HG03280 (cell line): Measurements from ENCODE around the gene NT5DC1.
"Not testable (repeated sequence)": the region's sequence is repeated elsewhere in the genome, so short reads cannot be mapped to it uniquely, and the experiment has no call there.

ENCODE experiments used
- ATAC-seq: cut with Tn5 transposase; IDR thresholded peaks from one replicate; pipeline ENCODE4 v1.9.1; 2021; ENCODE audit warnings: mild to moderate bottlenecking, moderate library complexity; ENCODE audit not compliant: unreplicated experiment

NT5DC1 gene

GRCh38 chr6:116271149-116271708 is 170.6 kb downstream of the NT5DC1 start:
- no peak for ATAC-seq

GRCh38 chr6:116277124-116277523 is 176.5 kb downstream of the NT5DC1 start:
- ATAC-seq, result no peak

- no peak for ATAC-seq
Observed at GRCh38 chr6:116278481-116278829, 177.8 kb downstream of the NT5DC1 start.

- ATAC-seq, result no peak
Observed at GRCh38 chr6:116278854-116279231, 178.2 kb downstream of the NT5DC1 start.

- peak; percentile 94 for ATAC-seq
Observed at GRCh38 chr6:116279232-116280160, 178.8 kb downstream of the NT5DC1 start, which contains the start of gene TSPYL1. Gene TSPYL1 (minus strand): TSS chr6:116279930. CDS start chr6:116279830, 100 bp downstream.

- ATAC-seq, result no peak
Observed at GRCh38 chr6:116280161-116280932, 179.7 kb downstream of the NT5DC1 start.

- no peak for ATAC-seq
Observed at GRCh38 chr6:116280933-116281316, 180.3 kb downstream of the NT5DC1 start.

GRCh38 chr6:116282698-116283097 is 182.0 kb downstream of the NT5DC1 start:
- ATAC-seq, result no peak

GRCh38 chr6:116283191-116283590 is 182.5 kb downstream of the NT5DC1 start:
- ATAC-seq, result no peak

- ATAC-seq, result not testable (repeated sequence)
Observed at GRCh38 chr6:116284984-116285383, 184.3 kb downstream of the NT5DC1 start.

- ATAC-seq, result no peak
Observed at GRCh38 chr6:116286773-116287358, 186.2 kb downstream of the NT5DC1 start.

GRCh38 chr6:116287689-116288282 is 187.1 kb downstream of the NT5DC1 start:
- ATAC-seq, result peak; percentile 64

GRCh38 chr6:116289876-116290275 is 189.2 kb downstream of the NT5DC1 start:
- no peak for ATAC-seq

- ATAC-seq, result no peak
Observed at GRCh38 chr6:116290799-116291198, 190.1 kb downstream of the NT5DC1 start.

GRCh38 chr6:116291701-116292396 is 191.2 kb downstream of the NT5DC1 start:
- ATAC-seq, result no peak

GRCh38 chr6:116292553-116292952 is 191.9 kb downstream of the NT5DC1 start:
- ATAC-seq, result no peak

GRCh38 chr6:116298273-116298672 is 197.6 kb downstream of the NT5DC1 start:
- ATAC-seq, result no peak

- no peak for ATAC-seq
Observed at GRCh38 chr6:116298973-116299372, 198.3 kb downstream of the NT5DC1 start.
